ENCODE data around the gene TGFB2.
"Not testable (repeated sequence)": the region's sequence is repeated elsewhere in the genome, so short reads cannot be mapped to it uniquely, and the experiment has no call there.

GRCh38 chr1:218320182-218320581 is 25.0 kb upstream of the TGFB2 start:
- TF ChIP-seq CTCF, EP300, POLR2A (IDR thresholded peaks at IDR 0.05): not testable (repeated sequence)

All from sigmoid colon (tissue), 4 donors.